Ovary (tissue), 3 donors: ENCODE measurements around the gene LHFPL6.

Experiments used
- CTCF ChIP-seq, 3 donors: fragments of 450-650 bp in 2 of 3; fragments of 200-600 bp in 1 of 3; IDR thresholded peaks; one replicate each; pipeline versions ENCODE4 v1.5.1 to v1.8.0; 2016 to 2022; ENCODE audit warnings: antibody characterized with exemption in 3 of 3, mild to moderate bottlenecking in 1 of 3
- EP300 ChIP-seq: sonication (generic); formaldehyde crosslinking; IDR thresholded peaks from one replicate; pipeline ENCODE4 v1.6.1; 2017; ENCODE audit warnings: antibody characterized with exemption
- donor health status: DM: no; HTN: no; CAD: no.

DNA sequence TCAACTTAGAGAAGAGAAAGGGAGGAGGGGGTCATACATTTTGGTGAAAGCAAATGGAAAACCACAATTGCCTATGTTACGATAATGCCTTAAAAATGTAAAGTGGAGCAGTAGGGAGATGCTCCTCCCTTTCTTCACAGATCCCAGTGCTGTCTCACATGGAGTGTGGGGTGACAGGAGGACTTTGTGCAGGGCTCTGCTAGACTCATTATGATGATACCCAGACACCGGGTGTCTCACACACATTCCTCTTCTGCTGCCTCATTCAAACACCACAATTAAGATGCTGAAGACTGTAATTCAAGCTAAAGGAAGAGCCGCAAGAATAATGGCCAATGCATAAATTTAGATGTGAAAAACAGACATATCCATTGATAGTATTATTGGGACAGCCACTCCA lies 150.6 kb downstream of the LHFPL6 start:
- no peak for TF ChIP-seq CTCF (IDR thresholded peaks at IDR 0.05)
- TF ChIP-seq EP300: no peak
